Muscle of arm (tissue), 12 donors: ENCODE results near the gene RMND1. TPM values are rescaled to one million over a fixed set of nuclear protein-coding genes. Genes with fewer than 3 reads are reported as not detected.
"Not testable (repeated sequence)": the region's sequence is repeated elsewhere in the genome, so short reads cannot be mapped to it uniquely, and the experiment has no call there.

ENCODE experiments used
- DNase-seq: peaks from one replicate; pipeline ENCODE4 v3.0.0-alpha.2; 2013
- polyA plus RNA-seq, 12 donors: library from polyadenylated mRNA; unstranded; fragments of 120-200 nt; gene quantifications; one replicate each; pipeline ENCODE4 v1.2.1, GENCODE V29; 2013; ENCODE audit not compliant: insufficient read length in 12 of 12

RMND1 gene
- polyA plus RNA-seq, 12 donors = 18.6 to 26.8 (median 21.7) TPM; not detected in 1

GRCh38 chr6:151387175-151387970 lies 64.6 kb downstream of the RMND1 start:
- DNase-seq = no peak

GRCh38 chr6:151385177-151385576 lies 66.7 kb downstream of the RMND1 start:
- no peak for DNase-seq

GRCh38 chr6:151384151-151384550 lies 67.8 kb downstream of the RMND1 start:
- DNase-seq = no peak

GRCh38 chr6:151382631-151383030 lies 69.3 kb downstream of the RMND1 start:
- DNase-seq = not testable (repeated sequence)

- DNase-seq = no peak
Observed at GRCh38 chr6:151381722-151382121, 70.2 kb downstream of the RMND1 start.

GRCh38 chr6:151380848-151381205 lies 71.1 kb downstream of the RMND1 start:
- no peak for DNase-seq

GRCh38 chr6:151379933-151380847 lies 71.7 kb downstream of the RMND1 start:
- DNase-seq = no peak

GRCh38 chr6:151377095-151377494 lies 74.8 kb downstream of the RMND1 start:
- no peak for DNase-seq

GRCh38 chr6:151376440-151376839 lies 75.5 kb downstream of the RMND1 start:
- DNase-seq = no peak

GRCh38 chr6:151375833-151376232 lies 76.1 kb downstream of the RMND1 start:
- no peak for DNase-seq

GRCh38 chr6:151374036-151374683 lies 77.8 kb downstream of the RMND1 start:
- no peak for DNase-seq

GRCh38 chr6:151372164-151372563 lies 79.8 kb downstream of the RMND1 start:
- no peak for DNase-seq

GRCh38 chr6:151370509-151371078 lies 81.3 kb downstream of the RMND1 start:
- DNase-seq = peak; percentile 41

GRCh38 chr6:151365233-151365632 lies 86.7 kb downstream of the RMND1 start:
- no peak for DNase-seq

- DNase-seq = no peak
Observed at GRCh38 chr6:151359486-151359885, 92.4 kb downstream of the RMND1 start.

- no peak for DNase-seq
Observed at GRCh38 chr6:151358475-151358874, 93.5 kb downstream of the RMND1 start.

GRCh38 chr6:151357758-151358436 lies 94.0 kb downstream of the RMND1 start:
- no peak for DNase-seq

GRCh38 chr6:151356983-151357382 lies 94.9 kb downstream of the RMND1 start:
- DNase-seq = not testable (repeated sequence)
